ENCODE data around the gene YTHDF2. TPM values are rescaled to one million over a fixed set of nuclear protein-coding genes. Genes with fewer than 3 reads are reported as not detected.

Gene YTHDF2
- total RNA-seq, 1 donor from 2014 or later, result 49.8 TPM

GRCh38 chr1:28812669-28813468 is 76.1 kb downstream of the YTHDF2 start:
- H3K4me3 ChIP-seq (ENCODE audit: low read depth, low read length), result no peak overlapping the region
- DNase-seq (ENCODE audit: low read depth), result no peak
- TF ChIP-seq, protein P1, sequence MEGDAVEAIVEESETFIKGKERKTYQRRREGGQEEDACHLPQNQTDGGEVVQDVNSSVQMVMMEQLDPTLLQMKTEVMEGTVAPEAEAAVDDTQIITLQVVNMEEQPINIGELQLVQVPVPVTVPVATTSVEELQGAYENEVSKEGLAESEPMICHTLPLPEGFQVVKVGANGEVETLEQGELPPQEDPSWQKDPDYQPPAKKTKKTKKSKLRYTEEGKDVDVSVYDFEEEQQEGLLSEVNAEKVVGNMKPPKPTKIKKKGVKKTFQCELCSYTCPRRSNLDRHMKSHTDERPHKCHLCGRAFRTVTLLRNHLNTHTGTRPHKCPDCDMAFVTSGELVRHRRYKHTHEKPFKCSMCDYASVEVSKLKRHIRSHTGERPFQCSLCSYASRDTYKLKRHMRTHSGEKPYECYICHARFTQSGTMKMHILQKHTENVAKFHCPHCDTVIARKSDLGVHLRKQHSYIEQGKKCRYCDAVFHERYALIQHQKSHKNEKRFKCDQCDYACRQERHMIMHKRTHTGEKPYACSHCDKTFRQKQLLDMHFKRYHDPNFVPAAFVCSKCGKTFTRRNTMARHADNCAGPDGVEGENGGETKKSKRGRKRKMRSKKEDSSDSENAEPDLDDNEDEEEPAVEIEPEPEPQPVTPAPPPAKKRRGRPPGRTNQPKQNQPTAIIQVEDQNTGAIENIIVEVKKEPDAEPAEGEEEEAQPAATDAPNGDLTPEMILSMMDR (conservative IDR thresholded peaks at IDR 0.05; ENCODE audit: low read depth, low read length), result no peak

GRCh38 chr1:28813931-28814465 is 77.3 kb downstream of the YTHDF2 start:
- TF ChIP-seq, protein P1 (conservative IDR thresholded peaks at IDR 0.05; ENCODE audit: low read depth, low read length), result no peak
- H3K4me3 ChIP-seq (ENCODE audit: low read depth, low read length), result no peak overlapping the region
- no peak for DNase-seq (ENCODE audit: low read depth)

DNA sequence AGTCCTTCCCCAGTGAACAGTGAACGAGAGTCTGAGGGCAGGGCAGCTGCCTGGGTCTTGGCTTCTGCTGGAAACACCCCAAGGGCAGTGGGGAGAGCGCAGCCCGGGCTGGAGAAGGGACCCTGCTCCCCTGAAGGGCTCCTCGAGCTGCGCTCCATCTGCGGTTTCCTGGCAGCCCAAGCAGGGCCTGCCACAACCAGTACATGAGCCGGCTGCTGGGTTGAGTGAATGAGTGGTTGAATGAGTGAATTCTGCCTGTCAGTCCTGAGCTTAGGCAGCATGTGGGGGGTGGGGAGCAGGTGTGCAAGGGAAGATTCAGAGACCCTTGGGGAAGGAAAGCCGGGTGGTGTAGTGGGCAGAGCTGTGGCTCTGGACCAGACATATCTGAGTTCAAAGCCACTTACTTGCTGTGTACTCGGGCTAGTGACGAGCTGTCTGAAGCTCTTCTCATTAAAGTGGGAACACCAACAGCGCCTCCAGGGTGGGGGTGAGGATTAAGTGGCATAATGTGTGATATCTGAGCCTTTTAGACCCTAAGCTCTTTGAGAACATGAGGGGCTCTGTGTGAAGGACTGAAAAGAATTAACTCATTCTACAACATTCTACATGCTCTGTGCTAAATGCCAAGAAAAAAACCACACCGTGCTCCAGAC is 78.9 kb downstream of the YTHDF2 start:
- TF ChIP-seq, protein P1 (conservative IDR thresholded peaks at IDR 0.05; ENCODE audit: low read depth, low read length), result no peak
- no peak for DNase-seq (ENCODE audit: low read depth)
- no peak overlapping the region for H3K4me3 ChIP-seq (ENCODE audit: low read depth, low read length)

GRCh38 chr1:28817133-28817532 is 80.4 kb downstream of the YTHDF2 start:
- H3K4me3 ChIP-seq (ENCODE audit: low read depth, low read length), result no peak overlapping the region
- no peak for DNase-seq (ENCODE audit: low read depth)
- TF ChIP-seq, protein P1 (conservative IDR thresholded peaks at IDR 0.05; ENCODE audit: low read depth, low read length), result no peak

DNA sequence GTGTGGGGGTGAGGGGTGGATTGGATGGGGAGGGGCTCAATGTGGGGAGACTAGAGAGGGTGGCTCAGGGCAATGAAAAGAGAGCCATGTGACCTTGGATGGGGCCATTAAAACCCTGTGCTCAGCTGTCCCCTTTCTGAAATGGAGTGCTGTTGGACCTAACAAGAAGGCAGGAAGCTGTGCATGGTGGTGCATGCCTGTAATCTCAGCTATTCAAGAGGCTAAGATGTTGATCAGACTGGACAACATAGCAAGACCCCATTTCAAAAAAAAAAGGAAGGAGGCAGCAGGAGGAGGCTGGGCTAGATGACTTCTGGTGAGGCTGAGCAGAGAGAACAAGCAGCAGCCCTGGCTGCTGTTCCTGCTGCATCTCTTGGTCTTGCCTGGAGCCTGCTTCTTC is 82.3 kb downstream of the YTHDF2 start:
- TF ChIP-seq, protein P1 (conservative IDR thresholded peaks at IDR 0.05; ENCODE audit: low read depth, low read length), result no peak
- H3K4me3 ChIP-seq (ENCODE audit: low read depth, low read length), result no peak overlapping the region
- no peak for DNase-seq (ENCODE audit: low read depth)

Other genes starting within 250 kb of the YTHDF2 start
- gene RCC1, start 230.9 kb upstream of the YTHDF2 start, total RNA-seq, result 46.3 and 105 TPM in 2 replicates
- gene TRNAU1AP, start 183.9 kb upstream of the YTHDF2 start, total RNA-seq, result 23.9 and 30.4 TPM in 2 replicates
- gene RAB42, start 144.7 kb upstream of the YTHDF2 start, total RNA-seq, result 14.5 and 18.3 TPM in 2 replicates
- 18.6 and 22.4 TPM in 2 replicates for gene TAF12, start 93.9 kb upstream of the YTHDF2 start, total RNA-seq
- gene RNU11, start 88.3 kb upstream of the YTHDF2 start, total RNA-seq, result not detected in 2 replicates
- gene GMEB1, start 68.2 kb upstream of the YTHDF2 start, total RNA-seq, result 9.5 and 11.5 TPM in 2 replicates
- gene OPRD1, start 75.2 kb downstream of the YTHDF2 start, total RNA-seq, result not detected in 2 replicates
- gene EPB41, start 177.6 kb downstream of the YTHDF2 start, total RNA-seq, result 15.5 and 16.1 TPM in 2 replicates